HG02885 (cell line): ENCODE results near the gene TRPC3.
A peak's percentile ranks its signal among the peaks of the same experiment; 100 is the strongest.

Experiments
- ATAC-seq: cut with Tn5 transposase; IDR thresholded peaks from one replicate; pipeline ENCODE4 v1.9.1; 2021; ENCODE audit warnings: mild to moderate bottlenecking; ENCODE audit not compliant: unreplicated experiment, poor library complexity

Gene TRPC3

GRCh38 chr4:121879135-121879534 lies 72.7 kb downstream of the TRPC3 start:
- ATAC-seq = no peak

GRCh38 chr4:121877041-121877773 lies 74.7 kb downstream of the TRPC3 start:
- ATAC-seq = no peak

- no peak for ATAC-seq
Observed at GRCh38 chr4:121876070-121876469, 75.8 kb downstream of the TRPC3 start.

- no peak for ATAC-seq
Observed at GRCh38 chr4:121875652-121876051, 76.2 kb downstream of the TRPC3 start.

GRCh38 chr4:121873604-121874003 lies 78.3 kb downstream of the TRPC3 start:
- ATAC-seq = peak; percentile 23

- peak; percentile 98 for ATAC-seq
Observed at GRCh38 chr4:121869841-121870822, 81.7 kb downstream of the TRPC3 start, which contains the start of gene BBS7. TSS of gene BBS7 (minus strand) at chr4:121870474. CDS start at chr4:121870313, 161 bp downstream.

- no peak for ATAC-seq
Observed at GRCh38 chr4:121863799-121864198, 88.1 kb downstream of the TRPC3 start.

GRCh38 chr4:121861426-121861825 lies 90.4 kb downstream of the TRPC3 start:
- ATAC-seq = no peak

GRCh38 chr4:121860121-121860520 lies 91.7 kb downstream of the TRPC3 start:
- no peak for ATAC-seq

- no peak for ATAC-seq
Observed at GRCh38 chr4:121851354-121851753, 100.5 kb downstream of the TRPC3 start.

GRCh38 chr4:121846662-121847061 lies 105.2 kb downstream of the TRPC3 start:
- peak; percentile 87 for ATAC-seq

GRCh38 chr4:121842862-121843261 lies 109.0 kb downstream of the TRPC3 start:
- no peak for ATAC-seq

GRCh38 chr4:121838136-121838535 lies 113.7 kb downstream of the TRPC3 start:
- no peak for ATAC-seq

GRCh38 chr4:121829511-121829910 lies 122.3 kb downstream of the TRPC3 start:
- no peak for ATAC-seq
